T-helper 9 cell (primary cell): ENCODE data around the gene ZNF410.
"Not testable (repeated sequence)": the region's sequence is repeated elsewhere in the genome, so short reads cannot be mapped to it uniquely, and the experiment has no call there.

Experiments
- DNase-seq: peaks from one replicate; pipeline ENCODE4 v3.0.0-alpha.2; 2020
- total RNA-seq, 2 donors: gene quantifications; one replicate each; lab custom pipeline; 2026; lab: John Stamatoyannopoulos, UW

Gene ZNF410
- 4.3 to 24.4 reads per million in 2 donors for total RNA-seq

DNA sequence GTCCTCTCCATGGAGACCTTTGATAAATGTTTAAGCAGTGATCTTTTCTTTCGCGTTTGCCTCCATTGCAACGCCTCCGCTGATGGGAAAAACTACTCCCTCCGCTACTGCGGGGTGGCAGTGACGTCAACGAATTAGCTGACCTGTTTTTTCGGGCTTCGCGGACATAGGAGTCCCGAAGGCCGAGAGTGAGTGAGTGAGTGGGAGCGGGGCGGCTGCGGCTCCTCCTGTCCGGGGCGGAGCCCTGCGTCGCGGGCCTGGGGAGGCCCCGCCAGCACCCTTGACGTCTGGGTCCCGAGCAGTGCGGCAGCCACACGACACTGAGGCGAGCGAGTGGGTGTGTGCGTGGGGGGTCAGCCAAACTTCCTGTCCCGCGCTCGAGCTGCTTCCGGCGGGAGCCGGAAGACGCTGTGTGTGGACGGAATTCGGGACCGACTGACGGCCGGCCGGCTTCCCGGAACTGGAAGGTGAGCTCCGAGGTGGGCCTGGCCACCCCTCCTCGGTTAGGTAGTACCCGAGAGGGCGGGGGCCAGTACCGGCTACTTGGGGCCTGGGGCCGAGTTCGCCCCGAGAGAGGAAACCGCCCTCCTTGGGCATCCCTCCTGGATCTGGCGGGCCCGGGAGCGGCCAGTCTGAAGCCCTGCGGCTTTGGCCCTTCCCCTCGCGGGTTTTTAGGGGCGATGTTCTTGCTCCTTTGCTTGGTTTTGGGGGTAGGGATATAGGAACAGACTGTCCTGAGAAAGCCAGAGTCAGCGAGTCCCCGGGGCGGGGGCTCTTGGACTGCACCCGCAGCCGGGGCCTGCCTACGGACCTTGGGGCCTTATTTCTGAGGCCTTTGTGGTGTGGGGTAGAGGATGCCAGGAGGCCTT lies at the start of gene ZNF410:
ZNF410 (plus strand) TSS at position 411 of the 869 bp plus-strand sequence. CDS start 5,317 bp downstream, outside the sequence.
- peak; percentile 77 for DNase-seq

GRCh38 chr14:73838293-73839034 lies 48.2 kb upstream of the ZNF410 start:
- not testable (repeated sequence) for DNase-seq

DNA sequence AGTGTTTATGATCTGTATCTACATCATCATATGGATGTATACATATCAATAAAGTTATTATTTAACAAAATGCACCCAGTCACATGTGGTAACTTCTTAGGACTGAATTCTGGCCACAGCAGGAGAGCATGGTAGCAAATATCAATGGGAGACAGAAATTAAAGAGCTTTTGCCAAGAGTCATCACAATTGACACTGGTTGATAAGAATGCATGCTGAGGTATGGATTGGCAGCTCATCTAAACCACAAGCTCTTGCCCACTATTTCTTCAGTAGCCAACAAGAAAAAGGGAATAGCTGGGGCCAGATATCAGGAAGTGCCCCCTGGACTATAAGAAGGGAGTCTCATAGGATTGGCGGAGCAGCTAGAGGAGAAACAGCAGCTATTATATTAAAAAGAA lies 44.5 kb upstream of the ZNF410 start:
- DNase-seq = no peak

DNA sequence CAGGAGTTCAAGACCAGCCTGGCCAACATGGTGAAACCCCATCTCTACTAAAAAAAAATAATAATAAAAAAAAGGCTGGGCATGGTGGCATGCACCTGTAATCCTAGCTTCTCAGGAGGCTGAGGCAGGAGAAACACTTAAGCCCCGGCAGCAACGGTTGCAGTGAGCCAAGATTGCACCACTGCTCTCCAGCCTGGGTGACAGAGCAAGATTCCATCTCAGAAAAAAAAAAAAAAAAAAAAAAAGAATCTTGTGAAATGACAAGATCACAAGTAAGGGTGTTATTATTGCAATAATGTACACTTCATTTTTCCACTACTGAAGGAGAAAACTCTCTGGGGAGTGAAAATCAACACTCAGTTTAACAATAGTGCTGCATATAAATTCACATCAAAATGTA lies 43.8 kb upstream of the ZNF410 start:
- no peak for DNase-seq

GRCh38 chr14:73843296-73843695 lies 43.4 kb upstream of the ZNF410 start:
- DNase-seq = no peak

- DNase-seq = no peak
Measured at GRCh38 chr14:73846947-73847346, 39.7 kb upstream of the ZNF410 start.

DNA sequence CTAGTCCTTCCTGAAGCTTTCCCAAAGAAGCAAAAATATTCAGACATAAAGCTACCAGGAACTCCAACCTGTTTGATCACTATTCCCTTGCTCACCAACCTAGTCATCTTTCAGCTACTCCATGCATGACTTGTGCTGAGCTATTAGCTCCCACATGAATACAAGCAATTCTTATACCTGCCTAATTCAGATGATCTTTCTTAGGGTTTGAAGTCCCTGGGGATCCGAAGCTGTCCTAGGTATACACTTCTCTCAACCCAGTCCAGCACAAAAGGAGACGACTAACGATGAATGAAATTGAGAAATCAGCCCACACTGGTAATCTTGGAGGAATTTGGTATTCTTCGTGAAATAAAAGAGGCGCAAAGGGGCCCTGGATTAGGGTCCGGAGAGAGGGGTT lies 35.7 kb upstream of the ZNF410 start:
- no peak for DNase-seq

DNA sequence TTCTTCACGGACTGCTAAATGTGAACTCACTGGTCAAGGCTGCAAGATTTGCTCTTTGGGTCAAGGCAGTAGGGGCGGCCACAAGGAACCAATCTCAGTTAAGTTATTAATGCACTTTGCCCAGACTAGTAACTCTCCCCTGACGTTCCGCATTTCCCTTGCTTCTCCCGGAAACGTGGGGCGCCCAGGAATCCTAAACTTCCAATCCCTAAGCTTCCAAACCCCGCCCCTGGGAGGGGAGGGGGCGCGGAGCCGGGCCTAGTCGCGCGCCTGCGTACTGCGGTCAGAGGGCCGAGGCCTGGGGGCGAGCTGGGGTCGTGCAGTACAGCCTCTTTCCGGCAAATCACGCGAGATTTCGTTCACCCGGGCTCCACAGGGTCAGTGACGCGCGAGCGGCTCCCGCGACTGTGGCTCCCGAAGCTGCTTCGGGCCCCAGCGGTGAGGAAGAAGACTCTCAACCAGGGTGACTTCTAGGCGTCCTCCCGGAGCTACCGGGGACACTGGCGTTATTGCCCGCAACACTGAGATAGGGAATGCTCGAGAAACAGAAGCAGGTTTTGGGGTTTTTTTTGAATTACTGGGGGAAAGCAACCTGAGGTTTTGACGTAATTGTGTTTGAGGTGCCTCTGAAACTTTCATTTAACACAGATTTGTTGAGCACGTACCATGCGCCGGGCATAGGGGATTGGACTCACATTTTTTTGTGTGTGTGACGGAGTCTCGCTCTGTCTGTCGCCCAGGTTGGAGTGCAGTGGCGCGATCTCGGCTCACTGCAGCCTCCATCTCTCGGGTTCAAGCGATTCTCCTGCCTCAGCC lies 34.9 kb upstream of the ZNF410 start, which contains the start of gene PTGR2:
PTGR2 (plus strand) TSS at position 265 of the 816 bp plus-strand sequence. CDS start 7,032 bp downstream, outside the sequence.
- peak; percentile 87 for DNase-seq

DNA sequence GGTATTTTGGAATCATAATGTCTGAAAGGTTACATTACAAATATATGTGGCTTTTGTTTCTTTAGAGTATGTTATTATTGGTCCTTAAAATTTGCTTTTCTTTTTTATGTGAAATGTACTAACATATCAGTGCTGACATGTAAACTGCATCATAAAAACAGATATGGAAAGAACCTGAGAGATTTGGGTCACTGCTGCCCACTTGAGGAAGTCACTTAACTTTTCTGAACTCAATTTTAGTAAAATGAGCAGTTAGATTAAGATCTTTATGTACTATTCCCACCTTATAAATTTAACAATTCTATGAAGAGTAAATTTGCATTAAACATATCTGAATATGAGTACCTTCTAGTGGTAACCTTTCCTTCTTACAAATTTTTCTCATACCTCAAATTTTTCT lies 27.5 kb upstream of the ZNF410 start:
- no peak for DNase-seq

GRCh38 chr14:73861073-73861472 lies 25.6 kb upstream of the ZNF410 start:
- DNase-seq = no peak

DNA sequence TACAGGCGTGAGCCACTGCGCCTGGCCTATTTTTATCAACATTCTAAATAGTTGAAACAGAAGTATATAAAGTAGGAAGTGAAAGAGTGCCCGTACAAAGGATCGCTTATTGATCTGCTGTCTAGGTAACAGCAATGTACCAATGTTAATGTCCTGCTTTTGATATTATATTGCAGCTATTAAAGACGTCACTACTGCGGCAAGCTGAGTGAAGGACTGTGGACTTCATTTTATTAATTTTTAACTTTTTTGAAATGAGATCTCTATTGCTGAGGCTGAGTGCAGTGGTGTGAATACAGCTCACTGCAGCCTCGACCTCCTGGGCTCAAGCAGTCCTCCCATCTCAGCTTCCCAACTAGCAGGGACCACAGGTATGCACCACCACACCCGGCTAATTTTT lies 24.2 kb upstream of the ZNF410 start:
- DNase-seq = no peak

GRCh38 chr14:73863209-73863608 lies 23.4 kb upstream of the ZNF410 start:
- no peak for DNase-seq

GRCh38 chr14:73865534-73866113 lies 21.0 kb upstream of the ZNF410 start:
- DNase-seq = no peak

GRCh38 chr14:73869754-73870153 lies 16.9 kb upstream of the ZNF410 start:
- DNase-seq = not testable (repeated sequence)

GRCh38 chr14:73870525-73871235 lies 16.0 kb upstream of the ZNF410 start:
- no peak for DNase-seq

- DNase-seq = no peak
Measured at GRCh38 chr14:73873660-73874059, 13.0 kb upstream of the ZNF410 start.

DNA sequence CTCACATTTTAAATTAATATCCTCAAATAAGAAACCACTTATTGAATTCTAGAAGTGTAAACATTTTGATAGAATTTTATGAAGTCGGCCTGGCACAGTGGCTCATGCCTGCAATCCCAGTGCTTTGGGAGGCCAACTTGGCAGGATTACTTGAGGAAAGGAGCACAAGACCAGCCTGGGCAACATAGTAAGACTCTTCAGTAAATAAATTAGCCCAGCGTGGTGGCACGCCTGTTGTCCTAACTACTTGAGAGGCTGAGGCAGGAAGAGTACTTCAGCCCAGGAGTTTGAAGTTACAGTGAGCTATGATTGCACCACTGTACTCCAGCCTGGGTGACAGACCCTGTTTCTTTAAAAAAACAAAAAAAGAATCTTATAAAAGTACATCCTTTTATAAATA lies 8.9 kb upstream of the ZNF410 start:
- DNase-seq = no peak

DNA sequence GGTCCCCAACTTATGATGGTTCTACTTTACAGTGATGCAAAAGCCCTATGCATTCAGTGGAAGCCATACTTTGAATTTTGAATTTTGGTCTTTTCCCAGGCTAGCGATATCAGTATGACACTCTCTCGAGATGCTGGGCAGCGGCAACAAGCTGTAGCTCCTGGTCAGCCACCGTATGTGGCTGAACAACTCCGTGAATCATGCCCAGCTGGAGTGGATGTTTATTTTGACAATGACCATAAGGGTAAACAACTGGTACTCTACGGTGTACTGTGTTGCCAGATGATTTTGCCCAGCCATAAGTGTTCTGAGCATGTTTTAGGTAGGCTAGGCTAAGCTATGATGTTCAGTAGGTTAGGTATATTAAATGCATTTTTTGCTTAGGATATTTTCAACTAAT lies 8.2 kb upstream of the ZNF410 start:
- no peak for DNase-seq

DNA sequence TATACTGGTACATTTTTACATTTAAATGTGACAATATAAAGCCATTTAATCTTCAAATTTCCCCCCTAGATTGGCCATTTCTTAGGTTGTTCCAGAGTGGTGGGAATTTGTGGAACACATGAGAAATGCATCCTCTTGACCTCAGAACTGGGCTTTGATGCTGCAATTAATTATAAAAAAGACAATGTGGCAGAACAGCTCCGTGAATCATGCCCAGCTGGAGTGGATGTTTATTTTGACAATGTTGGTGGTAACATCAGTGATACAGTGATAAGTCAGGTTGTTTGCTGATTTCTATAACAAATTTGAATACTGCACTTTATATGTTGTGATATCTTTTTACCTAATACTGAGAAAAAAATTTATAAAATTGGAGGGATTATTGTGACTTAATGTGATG lies 7.6 kb upstream of the ZNF410 start:
- DNase-seq = no peak

GRCh38 chr14:73884438-73885190 lies 2.0 kb upstream of the ZNF410 start:
- DNase-seq = no peak

- DNase-seq = no peak
Measured at GRCh38 chr14:73887318-73887616, 608 bp downstream of the ZNF410 start.
